Ovary (tissue), 3 donors: ENCODE results near the gene GLIPR1.

Experiments used
- EP300 ChIP-seq: sonication (generic); formaldehyde crosslinking; IDR thresholded peaks from one replicate; pipeline ENCODE4 v1.6.1; 2017; ENCODE audit warnings: antibody characterized with exemption
- POLR2A ChIP-seq: fragments of 450-650 bp; IDR thresholded peaks from one replicate; pipeline ENCODE4 v1.6.1; 2017; ENCODE audit warnings: antibody characterized with exemption, mild to moderate bottlenecking, moderate library complexity
- TF ChIP-seq, protein P1 (sequence below), 3 donors: fragments of 450-650 bp in 2 of 3; fragments of 200-600 bp in 1 of 3; IDR thresholded peaks; one replicate each; pipeline versions ENCODE4 v1.5.1 to v1.8.0; 2016 to 2022; ENCODE audit warnings: antibody characterized with exemption in 3 of 3, mild to moderate bottlenecking in 1 of 3
- donor health status: DM: no; HTN: no; CAD: no.

DNA sequence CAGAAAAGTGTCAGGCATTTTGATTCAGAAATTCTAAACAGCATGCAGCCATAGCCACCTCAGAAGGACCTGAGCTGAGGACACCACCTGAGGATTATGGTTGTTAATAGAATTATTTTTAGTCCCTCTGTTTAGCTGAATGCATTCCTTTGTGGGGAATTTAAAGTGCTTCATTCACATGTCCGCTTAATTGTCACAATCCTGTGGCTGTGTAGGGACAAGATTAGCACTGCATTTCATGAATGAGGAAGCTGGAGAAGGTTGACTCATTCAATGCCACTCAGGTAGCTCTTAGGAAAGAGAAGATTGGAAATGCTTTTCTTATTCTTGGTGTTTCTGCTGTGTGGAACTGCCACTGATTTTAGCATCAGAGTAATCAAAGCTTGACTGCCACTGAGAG, 72.8 kb downstream of the GLIPR1 start:
- TF ChIP-seq, protein P1, sequence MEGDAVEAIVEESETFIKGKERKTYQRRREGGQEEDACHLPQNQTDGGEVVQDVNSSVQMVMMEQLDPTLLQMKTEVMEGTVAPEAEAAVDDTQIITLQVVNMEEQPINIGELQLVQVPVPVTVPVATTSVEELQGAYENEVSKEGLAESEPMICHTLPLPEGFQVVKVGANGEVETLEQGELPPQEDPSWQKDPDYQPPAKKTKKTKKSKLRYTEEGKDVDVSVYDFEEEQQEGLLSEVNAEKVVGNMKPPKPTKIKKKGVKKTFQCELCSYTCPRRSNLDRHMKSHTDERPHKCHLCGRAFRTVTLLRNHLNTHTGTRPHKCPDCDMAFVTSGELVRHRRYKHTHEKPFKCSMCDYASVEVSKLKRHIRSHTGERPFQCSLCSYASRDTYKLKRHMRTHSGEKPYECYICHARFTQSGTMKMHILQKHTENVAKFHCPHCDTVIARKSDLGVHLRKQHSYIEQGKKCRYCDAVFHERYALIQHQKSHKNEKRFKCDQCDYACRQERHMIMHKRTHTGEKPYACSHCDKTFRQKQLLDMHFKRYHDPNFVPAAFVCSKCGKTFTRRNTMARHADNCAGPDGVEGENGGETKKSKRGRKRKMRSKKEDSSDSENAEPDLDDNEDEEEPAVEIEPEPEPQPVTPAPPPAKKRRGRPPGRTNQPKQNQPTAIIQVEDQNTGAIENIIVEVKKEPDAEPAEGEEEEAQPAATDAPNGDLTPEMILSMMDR (IDR thresholded peaks at IDR 0.05): no peak
- TF ChIP-seq POLR2A (no peak), EP300 (no peak)
